ENCODE measurements around the gene PIK3C2B.

Gene PIK3C2B

DNA sequence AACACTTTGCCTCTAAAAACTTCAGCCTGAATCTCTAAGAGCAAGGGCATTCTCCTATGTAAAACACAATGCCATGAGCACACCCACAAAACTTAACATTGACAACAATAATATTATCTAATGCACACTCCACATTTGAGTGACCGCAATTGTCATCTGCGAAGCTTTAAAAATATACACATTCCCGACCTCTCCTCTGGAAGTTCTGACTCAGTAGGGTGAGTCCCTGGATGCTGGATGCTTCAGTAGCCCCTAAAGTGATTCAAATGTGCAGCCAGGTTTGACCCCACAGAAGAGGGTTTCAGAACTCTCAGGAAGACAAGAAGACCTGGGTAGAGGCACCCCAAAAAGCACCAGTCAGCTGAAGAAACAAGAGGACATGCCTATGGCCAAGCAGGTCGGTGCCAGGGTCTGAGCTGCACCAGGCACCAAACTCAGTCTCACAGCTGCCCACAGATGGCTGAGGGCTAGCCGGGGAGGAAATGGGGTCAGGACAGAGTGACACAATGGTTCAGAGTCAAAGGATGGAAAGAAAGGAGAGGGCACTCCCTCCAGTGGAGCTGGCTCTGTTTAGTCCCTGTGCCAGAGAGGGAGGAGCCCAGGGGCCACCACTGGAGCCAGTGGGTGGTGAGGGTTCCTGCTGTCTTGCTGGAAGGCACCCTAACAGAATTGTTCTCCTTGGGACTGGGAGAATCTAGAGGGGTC, 17.4 kb downstream of the PIK3C2B start:
- peak; percentile 21 for DNase-seq

DNA sequence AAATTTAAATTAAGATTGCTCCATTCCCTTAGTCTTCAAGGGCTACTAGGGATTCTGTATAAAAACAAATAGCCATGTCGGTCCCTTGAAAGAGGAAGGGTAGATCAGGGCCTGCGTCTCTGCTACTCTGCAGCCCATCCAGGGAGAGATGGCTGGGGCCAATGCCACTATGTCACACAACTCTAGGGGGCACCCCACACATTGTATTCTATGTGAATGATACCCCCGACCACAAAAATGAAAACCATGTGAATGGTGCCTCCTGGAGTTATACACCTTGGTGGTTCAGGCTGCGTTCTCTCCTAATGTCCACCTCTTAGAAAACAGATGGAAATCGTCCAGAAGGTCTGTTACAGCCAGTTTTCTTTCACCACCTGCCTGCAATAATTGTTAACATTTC, 18.0 kb downstream of the PIK3C2B start:
- no peak for DNase-seq

DNA sequence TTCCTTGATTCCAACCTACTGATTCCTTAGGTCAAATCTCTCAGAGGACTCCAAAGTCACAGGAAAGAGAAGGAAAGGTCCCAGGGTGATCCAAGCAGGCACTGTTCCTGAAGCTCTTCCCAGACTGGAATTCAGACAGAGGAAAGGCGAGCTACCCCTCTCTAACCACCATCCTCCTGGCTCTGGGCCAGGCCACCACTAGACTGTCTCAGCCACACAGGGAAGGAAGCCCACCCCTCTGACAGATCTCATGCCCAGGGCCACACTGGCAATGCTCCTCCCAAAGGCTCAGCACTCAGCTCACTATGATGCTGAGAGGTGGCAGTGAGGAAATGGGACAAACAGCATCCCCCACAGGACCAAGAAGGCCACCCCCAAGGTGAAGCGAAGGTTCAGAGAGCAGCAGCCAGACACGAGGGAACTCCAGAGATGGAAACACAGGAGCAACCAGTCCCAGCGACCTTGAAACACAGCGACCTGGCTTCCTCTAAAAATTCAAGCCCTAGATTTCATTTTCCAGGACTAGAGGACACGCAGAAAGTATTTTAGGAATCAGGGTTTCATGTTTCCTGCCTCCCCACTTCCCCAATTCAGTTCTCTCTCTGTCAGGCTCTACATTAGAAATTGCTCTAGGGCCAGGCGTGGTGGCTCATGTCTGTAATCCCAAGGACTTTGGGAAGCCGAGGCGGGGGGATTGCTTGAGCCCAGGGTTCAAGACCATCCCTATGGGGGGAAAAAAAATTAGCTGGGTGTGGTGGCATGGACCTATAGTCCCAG, 18.8 kb downstream of the PIK3C2B start:
- no peak for DNase-seq

DNA sequence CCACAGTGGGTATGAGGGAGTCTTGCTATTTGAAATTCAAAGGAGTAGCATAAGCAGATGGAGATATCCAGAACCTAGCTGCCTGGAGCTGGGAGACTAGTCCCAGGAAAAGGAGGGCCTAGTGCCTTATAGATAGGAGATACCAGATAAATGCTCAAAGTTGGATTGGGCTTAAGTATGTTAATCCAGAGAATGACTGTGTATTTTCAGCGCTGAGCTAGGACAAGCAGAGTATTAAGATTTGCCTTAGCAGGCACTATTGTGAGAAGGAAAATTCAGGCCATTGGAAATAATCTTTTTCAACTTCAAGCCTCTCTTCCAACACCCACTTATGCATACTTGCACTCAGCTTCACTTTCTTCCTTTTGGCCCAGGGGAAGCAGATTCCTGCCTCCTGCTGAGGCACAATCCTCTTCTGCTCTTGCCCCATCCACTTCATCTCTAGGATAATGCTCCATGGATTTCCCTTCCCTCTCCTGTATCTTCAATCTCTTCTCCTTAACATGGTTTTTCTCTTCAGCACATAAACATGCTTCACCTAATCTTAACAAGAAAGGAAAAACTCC, 21.1 kb downstream of the PIK3C2B start:
- DNase-seq, result no peak

DNA sequence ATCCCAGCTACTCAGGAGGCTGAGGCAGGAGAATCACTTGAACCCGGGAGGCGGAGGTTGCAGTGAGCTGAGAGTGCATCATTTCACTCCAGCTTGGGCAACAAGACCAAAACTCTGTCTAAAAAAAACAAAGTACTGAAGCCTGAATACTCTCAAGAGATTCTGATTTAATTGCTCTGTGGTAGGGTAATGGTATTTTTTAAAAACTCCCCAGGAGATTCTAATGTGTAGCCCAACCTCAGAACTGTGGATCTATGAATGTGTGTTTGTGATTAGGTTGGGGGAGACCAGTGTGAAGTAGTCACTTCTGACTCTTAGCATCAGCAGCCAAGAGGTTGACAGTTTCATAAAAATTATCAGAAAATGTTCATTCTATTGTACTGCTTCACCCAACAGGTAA, 21.9 kb downstream of the PIK3C2B start:
- no peak for DNase-seq

DNA sequence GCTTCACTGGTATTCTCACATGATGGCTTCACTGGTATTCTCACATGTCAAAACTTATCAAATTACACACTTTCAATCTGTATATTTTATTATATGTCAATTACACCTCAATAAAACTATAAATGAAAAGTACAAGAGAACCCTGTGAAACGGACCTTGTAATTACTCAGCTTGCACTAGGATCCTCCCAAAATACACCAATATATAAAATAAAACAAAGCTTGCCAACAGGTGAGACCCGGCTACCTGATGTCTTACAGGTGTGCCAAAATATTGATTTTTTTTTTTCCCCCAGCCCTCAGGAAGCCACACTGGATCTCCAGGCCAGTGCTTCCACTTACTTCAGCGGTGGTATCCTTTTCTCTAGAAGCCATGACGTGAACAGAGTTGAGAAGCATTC, 22.9 kb downstream of the PIK3C2B start:
- DNase-seq, result no peak

DNA sequence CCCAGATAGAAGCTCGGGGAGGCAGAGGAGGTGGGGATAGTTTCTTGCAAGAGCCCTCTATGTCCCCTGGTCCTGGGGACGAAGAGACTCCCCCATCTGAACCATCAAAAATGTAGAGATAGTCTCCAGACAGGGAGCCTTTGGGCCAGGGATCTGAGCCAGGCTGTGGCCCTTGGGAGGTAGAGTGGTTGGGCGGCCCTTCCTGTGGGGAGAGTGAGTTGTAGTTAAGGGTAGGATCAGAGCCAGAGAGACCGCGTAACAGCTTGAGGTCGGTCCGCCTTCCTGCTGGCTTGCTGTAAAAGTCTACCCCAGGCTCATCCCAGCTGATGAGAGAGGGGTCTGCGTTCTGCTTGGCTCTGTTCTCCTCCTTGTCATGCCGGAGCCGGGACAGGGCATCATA, 25.3 kb downstream of the PIK3C2B start:
- DNase-seq, result no peak

DNA sequence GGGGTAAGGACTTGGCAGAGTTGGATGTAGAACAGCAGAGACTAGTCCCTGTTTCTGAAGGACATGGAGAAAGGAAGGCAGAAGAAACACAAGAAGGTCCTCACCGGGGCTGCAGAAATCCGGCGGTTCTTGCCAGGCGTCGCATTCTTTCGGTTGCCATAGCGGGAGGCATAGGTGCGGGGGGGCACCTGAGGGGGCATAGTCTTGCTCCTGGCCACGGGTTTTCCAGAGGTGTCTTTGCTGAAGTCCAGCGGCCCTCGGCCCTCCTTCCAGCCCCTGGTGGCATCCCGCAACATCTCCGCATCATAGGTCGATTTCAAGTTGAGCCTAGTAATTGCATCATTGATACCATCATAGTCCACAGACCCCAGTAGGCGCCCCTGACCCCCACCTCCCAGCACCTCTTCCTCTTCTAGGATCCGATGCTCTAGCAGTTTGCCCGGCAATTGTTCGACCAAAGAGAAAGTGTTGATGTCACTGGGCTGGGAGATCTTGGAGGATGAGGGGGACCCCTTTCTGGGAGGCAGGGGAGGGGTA, 25.8 kb downstream of the PIK3C2B start:
- no peak for DNase-seq

DNA sequence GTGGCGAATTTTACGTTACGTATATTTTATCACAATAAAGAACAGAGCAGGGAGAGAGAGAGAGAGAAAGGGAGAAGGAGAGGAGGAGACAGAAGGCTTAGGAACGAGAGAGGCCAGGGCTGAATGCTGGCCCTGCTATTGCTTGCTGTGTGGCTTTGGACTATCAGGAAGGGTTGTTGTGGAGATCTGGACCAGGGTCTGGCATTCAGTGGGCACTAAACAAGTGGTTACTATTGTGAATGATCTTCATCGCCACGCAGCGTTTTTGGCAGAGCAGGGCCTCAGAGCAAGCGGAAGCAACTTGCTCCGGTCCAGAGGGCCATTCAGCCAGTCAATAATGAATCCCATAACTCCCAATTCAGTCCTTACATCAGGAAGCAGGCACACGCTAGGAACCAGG, 26.4 kb downstream of the PIK3C2B start:
- no peak for DNase-seq

DNA sequence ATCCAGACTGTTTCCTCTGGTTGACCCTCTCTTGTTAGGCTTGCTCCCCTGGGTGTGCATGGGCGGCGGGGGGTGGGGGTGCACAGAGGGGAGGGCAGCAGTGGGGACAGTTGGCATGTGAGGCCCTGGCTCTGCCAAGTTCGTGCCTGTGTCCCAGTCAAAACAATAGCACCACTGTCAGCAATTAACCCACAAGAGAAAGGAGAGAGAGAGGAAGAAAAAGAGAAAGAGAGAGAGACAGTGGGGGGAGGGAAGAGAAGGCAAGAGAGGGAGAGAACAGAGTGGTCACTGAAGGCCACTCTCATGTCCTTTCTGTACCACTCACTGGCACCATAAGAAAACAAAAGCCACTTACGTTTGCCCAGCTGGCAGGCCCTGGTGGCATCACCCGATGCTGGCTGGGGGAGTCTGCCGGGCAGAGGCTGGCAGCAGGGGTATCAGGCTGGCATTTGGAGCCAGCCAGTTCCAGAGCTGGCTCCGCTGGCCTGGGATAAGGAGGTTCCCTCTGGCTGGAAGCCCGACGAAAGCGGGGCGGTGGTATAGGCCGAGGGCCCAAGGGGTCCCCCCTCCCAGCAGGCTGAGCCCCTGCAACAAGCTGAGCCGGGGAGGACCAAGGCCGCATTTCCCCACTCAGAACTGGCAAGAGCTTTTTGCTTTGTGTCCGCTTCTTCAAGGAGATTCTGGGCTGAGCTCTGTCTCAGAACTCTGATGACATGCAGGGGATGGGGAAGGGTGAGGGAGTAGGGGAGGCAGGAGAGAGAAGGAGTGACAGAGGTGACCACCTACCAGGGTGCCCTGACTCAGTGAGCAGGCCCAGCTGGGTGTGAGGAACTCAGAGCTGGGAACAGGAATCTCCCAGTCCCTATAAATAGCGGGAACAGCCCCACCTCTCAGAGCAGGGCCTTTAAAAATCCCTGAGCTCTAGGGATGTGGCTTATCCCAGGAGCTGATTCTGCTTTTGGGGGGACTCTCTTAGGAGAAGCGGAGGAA, 27.9 kb downstream of the PIK3C2B start:
- DNase-seq, result no peak

DNA sequence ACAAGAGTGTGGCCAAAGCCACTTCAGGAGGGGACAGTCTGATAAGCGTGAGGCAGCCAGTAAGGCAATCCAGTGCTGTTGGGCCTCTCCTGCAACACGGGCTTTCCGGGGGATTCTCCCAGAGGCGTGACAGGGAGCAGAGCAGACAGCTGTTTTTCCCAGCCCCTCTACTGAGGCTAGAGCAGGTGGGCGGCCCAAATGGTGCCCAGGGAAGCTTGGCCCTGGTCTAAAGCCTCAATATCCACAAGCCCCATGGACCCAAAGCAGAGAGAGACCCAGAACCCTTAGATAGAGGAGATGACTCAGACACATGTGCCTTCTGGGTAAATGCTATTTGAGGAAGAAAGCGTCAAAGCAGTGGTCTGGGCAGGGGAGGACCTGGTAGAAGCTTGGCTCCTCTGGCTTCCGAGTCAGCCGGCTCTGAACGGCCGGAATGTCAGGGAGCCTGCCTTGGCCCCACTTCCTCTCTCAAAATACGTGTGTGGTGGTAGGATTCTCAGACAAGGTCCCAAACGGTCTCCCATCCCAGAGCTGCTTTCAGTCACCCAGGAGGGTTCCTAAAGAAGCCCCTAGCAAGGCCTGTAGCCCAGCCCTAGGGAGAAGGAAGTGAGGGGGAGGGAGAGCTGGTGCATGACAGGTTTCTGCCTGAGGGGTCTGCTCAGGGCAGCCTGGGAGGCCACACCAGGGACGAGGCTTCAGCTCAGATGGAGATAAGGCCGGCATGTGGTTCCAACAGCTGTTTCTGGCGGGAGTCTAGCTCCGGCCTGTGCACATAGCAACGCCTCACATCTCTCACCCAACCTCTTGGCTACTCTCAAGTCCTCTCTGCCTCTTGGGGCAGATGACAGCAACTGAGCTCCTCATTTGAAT, 28.8 kb downstream of the PIK3C2B start:
- no peak for DNase-seq

DNA sequence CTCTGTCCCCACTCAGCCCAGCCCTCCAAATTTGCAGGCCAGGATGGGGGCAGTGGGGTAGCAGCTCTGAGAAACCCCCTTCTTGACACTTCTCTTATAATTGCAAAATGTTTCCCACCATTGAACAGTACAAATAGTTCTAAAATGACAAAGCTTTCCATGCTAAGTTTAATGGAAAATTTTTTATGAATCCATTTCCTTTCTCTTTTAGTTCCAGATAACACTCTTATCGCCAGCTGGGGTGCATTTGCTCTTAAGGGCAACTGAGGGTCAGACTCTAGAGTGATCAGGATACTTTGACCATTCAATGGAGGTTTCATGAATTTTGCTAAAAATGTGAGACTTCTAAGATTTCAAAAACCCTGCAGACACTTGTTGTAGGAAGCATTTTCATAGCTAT, 29.9 kb downstream of the PIK3C2B start:
- DNase-seq, result no peak

DNA sequence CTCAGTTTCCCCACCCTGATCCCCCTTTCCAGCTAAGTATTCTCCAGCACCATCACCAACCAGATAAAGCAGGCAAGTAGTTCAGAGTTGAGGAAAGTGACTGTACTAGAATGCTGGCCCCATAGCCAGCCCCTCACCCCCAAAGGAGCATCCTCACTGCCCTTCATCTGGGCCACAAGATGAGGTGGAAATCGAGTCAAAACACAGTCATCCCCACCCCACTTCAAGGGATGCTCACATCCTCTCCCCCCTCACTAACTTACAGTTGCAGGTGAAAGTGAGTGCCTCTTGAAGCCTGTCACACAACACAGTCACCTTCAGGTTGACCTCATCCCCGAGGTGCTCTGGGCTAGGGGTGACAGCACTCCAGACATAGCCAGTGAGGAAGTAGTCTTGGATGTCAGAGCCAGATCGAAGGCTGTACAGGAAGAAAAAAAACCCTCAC, 30.4 kb downstream of the PIK3C2B start:
- DNase-seq, result no peak

DNA sequence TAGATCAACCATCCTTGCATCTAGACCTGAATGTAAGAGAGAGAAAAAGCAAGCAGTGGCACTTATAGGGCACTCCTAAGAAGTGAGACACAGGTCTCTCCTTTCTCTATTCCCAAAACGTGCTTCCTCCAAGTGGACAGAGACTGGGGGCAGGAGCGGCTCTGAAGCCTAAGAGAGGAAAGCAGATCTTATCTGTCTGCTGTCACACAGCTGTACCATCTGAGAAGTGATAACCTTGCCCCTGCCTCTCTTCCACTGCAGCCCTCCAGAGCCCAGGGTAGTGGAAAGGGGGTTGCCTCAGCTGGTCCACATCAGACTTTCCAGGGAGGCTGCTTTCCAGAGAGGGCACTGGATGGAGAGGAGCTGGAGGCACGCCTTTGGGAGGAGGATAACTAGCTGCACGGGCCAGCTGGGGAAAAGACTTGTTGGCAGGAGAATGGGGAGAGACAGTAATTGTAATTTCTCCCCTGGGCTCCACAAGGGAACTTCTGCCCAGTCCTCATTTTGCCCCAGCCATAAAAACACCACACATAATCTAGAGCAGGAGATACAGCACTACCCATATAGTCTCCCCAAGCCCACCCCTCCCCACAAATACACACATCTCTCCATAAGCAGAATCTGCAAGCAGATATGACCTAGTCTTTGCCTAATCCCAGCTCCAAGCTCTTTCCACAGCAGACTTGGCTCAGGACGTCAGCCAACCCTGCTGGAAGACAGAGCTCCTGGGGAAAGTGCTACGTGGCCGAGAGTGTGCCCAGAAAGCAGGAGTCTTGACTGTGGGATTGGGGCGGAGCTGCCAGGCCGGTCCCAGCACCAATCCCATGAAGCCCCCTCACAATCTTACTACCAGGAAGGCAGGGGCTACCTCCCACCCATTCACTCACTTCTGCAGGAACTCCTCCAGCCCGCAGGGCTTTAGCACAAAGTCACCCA, 31.2 kb downstream of the PIK3C2B start:
- DNase-seq, result no peak

DNA sequence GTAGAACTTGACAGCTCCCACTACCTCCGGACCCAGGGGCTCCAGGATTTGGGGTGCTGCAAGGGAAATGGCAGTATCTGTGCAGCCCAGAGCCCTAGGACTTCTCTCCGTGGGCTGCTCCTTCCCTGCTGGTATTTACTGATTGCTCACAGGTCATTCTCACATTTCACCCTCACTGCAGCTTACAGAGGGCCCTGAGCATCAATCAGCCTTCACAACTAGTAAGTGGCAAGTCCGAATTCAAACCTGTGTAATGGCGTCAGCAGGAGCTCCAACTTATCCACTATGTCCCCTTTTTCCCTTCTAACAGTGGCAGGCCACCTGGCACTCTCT, 32.4 kb downstream of the PIK3C2B start:
- no peak for DNase-seq

DNA sequence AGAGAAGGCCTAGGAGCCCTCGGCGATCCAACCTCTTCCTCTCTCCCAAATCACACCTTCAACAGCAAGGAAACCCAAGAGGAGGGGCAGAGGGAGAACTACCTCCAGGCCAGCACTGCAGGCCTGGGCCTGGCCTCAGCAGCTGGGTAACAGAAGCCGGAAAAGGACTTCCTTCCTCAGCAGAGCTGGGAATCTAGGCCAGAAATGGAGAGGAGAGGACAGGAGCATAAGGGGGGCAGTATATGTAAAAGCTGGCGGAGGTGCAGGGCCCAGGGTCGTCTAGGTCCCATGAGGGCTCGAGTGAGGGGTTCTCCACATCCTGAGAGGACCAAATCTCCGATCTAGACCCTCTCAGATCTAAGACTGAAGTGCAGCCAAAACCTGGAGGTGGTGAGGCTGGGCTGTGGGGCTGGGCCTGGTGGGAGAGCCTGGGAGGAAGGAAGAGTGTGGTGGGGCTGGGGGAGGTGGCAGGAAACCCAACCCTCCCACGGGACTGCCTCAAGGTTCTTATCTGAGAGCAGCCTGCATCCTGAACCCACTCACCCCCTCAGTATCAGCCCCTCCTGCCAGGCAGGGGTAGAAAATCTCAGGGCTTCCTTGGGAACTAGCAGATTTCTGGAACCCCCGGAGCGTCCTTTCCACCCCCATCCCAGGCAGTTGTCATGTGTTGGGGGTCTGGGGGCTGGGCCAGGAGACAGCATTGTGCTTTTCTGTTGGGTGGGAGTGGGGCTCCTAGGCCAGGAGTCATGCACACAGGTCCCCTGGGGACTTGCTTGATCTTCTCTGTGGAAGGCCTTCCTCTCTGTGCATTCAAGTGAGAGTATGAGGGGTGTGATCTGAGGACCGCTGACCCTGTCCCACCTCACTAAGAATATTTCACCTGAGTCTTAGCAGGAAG, 33.0 kb downstream of the PIK3C2B start:
- no peak for DNase-seq

DNA sequence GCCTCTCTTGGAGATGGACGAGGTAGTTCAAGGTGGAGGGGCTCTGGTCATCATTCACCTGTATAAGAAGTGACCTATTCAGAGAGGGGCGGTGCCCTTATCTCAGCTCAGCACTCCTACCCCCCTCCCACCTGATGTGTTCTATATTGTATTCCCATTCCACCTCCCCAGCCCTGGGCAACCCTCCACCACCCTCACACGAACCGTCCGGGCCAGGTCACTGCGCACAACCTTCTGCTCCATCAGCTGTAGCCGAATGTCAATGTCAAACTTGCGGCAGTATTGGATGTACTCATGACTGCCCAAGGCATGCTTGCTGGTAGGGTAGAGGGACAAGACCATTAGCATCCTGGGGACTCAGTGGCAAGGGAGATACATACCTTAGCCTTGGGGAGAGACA, 34.3 kb downstream of the PIK3C2B start:
- DNase-seq, result no peak

DNA sequence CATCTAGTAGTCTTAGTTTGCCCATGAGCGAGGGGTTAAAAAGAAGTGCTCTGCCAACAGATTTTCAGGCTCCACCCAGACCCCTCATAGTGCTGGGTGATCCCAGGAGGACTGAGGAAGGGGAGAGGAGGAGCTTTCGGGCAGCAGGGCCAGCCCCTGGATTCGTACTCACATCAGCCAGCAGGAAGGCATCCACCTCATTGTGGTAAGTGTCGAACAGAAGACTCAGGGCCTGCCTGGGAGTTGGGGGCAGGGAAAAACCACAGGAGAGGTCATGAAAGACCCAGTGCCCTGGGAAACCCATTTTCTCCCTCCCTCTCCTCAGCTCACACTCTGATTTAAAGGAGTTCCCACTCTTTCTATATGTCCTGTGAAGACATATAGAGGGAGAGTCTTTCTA, 34.9 kb downstream of the PIK3C2B start:
- DNase-seq, result no peak

DNA sequence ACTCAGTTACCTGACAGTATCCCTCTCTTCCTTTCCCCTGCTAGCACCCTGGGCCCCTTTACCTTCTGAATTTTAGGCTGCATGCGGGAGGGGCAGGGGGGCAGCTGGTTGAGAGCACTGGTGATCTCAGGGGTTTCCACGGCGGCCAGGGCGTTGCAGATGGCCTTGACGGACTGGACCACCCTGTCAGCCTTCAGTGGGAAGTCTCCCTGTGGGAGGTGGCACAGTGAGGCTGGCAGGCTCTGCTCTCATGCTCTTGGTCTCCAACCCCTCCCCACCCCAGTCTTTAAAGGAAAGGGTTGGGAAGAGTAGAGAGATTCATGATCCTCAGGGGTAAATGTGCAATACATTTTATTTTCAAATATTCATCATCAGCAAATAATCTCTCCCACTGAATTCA, 36.9 kb downstream of the PIK3C2B start:
- no peak for DNase-seq

Data from kidney glomerular epithelial cell (primary cell).